Measurements from ENCODE around the gene CTRB2. TPM values are rescaled to one million over a fixed set of nuclear protein-coding genes. Genes with fewer than 3 reads are reported as not detected.

The CTRB2 gene
- total RNA-seq, 1 experiment from 2014 or later, result not detected

DNA sequence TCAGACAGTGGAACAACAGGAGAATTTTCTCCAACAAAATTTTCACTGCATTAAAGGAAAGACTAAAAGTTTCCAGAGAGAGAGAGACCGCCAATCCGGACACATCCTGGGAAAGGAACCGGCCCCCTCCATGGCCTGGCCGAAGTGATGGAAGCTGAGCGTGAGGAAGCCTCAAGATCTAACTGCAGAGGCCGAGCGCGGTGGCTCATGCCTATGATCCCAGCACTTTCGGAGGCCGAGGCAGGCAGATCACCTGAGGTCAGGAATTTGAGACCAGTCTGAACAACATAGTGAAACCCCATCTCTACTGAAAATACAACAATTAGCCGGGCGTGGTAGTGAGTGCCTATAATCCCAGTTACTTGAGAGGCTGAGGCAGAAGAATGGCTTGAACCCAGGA is 3.9 kb downstream of the CTRB2 start:
- DNase-seq, result no peak
- no peaks in the 10 kb centered on the region for H3K36me3 ChIP-seq
- H3K27me3 ChIP-seq, result no peaks in the 10 kb centered on the region
- H3K9me3 ChIP-seq, result no peaks in the 10 kb centered on the region
- H3K4me3 ChIP-seq, result no peak overlapping the region

GRCh38 chr16:75202069-75202590 is 4.8 kb downstream of the CTRB2 start:
- no peaks in the 10 kb centered on the region for H3K36me3 ChIP-seq
- H3K4me3 ChIP-seq, result no peak overlapping the region
- no peaks in the 10 kb centered on the region for H3K27me3 ChIP-seq
- no peaks in the 10 kb centered on the region for H3K9me3 ChIP-seq
- DNase-seq, result no peak

- Histone ChIP-seq H3K27me3 (no peaks in the 10 kb centered on the region), H3K9me3 (no peaks in the 10 kb centered on the region), H3K36me3 (no peaks in the 10 kb centered on the region), H3K4me3 (no peak overlapping the region)
- DNase-seq, result no peak
These were observed 8.8 kb downstream of the CTRB2 start for GRCh38 chr16:75198135-75198600.

DNA sequence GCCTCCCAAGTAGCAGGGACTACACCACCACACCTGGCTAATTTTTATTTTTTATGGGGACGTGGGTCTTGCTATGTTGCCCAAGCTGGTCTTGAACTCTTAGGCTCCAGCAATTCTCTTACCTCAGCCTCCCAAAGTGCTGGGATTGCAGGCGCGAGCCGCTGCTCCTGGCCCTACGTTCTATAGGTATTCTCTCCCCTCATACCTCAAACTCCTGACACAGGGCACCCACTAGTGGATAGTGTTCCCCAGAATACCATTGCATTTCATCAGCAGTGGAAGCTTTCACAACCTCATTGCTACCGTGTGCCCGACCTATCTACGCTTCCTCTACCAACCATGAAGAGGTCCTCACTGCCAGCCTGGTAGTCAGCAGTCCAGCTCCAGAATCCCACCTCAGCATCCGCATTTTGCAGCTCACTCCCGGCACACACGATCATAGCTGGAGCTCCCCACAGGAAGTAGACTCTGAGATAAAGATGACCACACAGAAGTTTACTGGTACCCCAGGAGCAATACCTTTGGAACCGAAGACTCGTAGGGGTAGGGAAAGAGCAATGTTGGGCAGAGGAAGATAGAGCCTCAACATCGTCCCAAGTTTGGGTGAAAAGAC is 9.3 kb downstream of the CTRB2 start:
- DNase-seq, result no peak
- H3K4me3 ChIP-seq, result no peak overlapping the region
- no peaks in the 10 kb centered on the region for H3K27me3 ChIP-seq
- no peaks in the 10 kb centered on the region for H3K36me3 ChIP-seq
- H3K9me3 ChIP-seq, result no peaks in the 10 kb centered on the region

- Histone ChIP-seq H3K27me3 (no peaks in the 10 kb centered on the region), H3K9me3 (no peaks in the 10 kb centered on the region), H3K4me3 (no peak overlapping the region), H3K36me3 (no peaks in the 10 kb centered on the region)
- no peak for DNase-seq
These were observed 10.1 kb downstream of the CTRB2 start for GRCh38 chr16:75196836-75197235.

DNA sequence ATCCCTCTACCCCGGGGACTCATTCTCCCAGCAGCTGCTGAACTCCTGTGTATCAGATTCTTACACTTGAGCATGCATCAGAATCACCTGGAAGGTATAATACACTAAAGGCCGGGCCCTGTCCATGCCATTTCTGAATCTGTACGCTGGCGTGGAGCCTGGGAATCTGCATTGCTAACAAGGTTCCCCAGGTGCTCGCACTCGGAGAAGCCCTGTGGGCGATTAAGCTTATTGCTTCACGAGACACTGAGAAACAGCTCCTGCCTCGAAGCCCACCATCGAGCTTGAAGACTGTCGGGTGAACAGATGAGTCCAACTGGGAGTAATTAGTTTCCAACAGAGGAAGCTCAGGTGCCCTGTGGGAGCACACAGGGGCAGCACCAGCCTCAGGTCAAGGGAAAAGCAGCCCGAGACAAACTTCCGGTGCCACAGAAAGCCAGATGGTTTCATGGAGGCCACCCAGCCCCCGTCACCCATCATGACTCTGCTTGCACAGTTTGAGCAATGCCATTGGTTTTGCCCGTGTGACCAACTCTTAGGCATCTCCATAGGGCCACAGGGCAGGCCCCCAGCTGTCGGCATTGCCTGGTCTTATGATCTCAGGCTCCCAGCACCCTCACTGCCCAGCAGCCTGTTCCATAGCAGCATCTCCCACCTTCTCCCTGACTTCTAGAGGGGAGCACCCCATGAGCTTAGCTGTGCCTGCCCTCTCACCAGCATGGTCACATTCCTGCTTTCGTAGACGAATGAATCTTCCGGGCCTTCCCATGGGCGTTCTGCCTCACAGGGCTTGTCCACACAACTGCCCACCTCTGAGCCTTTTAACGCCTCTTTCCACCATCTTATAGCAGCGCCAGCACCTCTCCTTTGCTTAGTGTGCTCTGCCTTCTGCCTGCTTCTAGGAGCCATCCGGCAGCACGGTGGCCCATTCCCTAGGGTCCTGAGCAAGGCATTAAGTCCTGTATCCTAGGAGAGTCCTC is 10.9 kb downstream of the CTRB2 start:
- no peaks in the 10 kb centered on the region for H3K9me3 ChIP-seq
- DNase-seq, result no peak

DNA sequence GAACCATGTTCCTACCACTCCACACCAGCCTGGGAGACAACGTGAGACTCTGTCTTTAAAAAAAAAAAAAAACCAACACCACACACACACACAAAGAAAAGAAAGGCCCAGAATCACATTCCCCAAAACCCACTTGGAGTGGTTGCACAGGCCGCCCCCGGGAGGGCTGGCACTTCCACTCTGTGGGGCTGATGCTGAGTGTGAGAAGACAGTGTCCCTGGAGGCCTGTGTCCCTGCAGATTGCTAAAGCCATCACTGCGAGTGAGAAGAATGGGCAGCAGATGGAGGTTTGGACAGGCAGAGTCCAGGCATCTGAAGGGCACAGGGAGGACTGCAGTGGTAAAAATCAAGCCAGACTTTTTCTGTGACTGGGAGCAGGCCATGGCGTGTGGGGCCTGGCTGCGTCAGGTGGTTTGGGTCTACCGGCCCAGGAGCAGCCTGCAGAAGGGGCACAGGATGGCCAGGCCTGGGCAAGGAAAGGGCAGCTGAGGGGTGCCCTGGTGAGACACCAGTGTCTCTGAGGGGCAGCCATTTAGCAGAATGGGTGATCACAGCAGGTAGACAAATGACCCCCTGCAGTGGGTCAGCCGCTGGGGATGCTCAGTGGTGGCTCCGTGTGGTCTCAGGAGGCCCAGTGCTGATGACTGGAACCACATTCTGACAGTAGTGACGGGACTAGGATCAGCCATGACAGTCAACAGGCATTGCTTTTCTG is 13.1 kb downstream of the CTRB2 start:
- DNase-seq, result no peak
- Histone ChIP-seq H3K4me3 (no peak overlapping the region), H3K9me3 (no peaks in the 10 kb centered on the region), H3K27me3 (no peaks in the 10 kb centered on the region), H3K36me3 (no peaks in the 10 kb centered on the region)

More for the DNA sequence above, 10.9 kb downstream of the CTRB2 start:
- no peaks in the 10 kb centered on the region for H3K27me3 ChIP-seq
- H3K4me3 ChIP-seq, result no peak overlapping the region
- H3K36me3 ChIP-seq, result no peaks in the 10 kb centered on the region

DNA sequence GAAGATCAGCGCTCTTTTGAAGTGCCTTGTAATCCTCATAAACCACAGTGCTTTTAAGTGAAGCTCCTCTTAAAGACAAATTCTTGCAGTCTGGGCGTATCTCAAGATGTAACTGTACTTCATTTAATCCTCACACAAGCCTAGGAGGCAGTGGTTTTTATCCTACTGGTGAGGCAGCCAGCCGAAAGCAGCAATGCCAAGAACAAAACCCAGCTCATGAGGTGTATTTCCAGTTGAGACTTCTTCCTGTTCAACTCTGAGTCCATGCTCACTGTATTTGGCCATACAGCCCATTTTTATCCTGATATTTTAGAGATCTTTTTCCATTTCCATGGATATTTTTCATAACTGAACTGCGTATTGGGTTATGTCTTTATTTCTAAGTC is 13.7 kb downstream of the CTRB2 start:
- no peak overlapping the region for H3K4me3 ChIP-seq
- no peaks in the 10 kb centered on the region for H3K36me3 ChIP-seq
- no peaks in the 10 kb centered on the region for H3K9me3 ChIP-seq
- no peak for DNase-seq
- H3K27me3 ChIP-seq, result no peaks in the 10 kb centered on the region

- no peak for DNase-seq
- no peaks in the 10 kb centered on the region for H3K27me3 ChIP-seq
- H3K36me3 ChIP-seq, result no peaks in the 10 kb centered on the region
- H3K4me3 ChIP-seq, result no peak overlapping the region
- no peaks in the 10 kb centered on the region for H3K9me3 ChIP-seq
These were observed 14.2 kb downstream of the CTRB2 start for GRCh38 chr16:75192606-75193264.

DNA sequence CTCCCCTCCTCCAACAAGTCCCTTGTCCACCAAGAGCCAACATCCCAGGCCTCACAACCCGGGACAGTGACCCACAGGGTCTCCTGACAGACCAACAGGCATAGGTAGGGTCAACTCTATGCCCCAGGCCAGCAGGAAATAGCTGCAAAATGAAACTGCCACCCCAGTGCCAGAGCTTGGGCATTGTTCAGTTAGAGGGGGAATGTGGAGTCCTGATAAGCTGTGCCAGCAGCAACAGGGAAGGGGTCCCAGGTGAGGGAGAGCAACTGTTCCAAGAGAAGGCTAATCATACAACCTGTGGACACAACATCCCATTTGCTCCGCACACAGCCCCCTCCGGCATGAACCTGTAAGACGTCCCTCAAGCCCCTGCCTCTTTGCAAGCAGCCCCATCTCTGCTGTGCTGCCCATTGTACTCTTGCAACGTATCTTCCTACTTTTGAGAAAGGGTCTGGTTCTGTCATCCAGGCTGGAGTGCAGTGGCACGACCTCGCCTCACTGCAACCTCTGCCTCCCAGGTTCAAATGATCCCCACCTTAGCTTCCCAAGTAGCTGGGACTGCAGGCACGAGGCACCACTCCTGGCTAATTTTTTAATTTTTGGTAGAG is 17.2 kb downstream of the CTRB2 start:
- Histone ChIP-seq H3K36me3 (no peaks in the 10 kb centered on the region), H3K9me3 (no peaks in the 10 kb centered on the region), H3K4me3 (no peak overlapping the region), H3K27me3 (no peaks in the 10 kb centered on the region)
- no peak for DNase-seq

- no peak for DNase-seq
- Histone ChIP-seq H3K9me3 (no peaks in the 10 kb centered on the region), H3K27me3 (no peaks in the 10 kb centered on the region), H3K4me3 (no peak overlapping the region), H3K36me3 (no peaks in the 10 kb centered on the region)
These were observed 18.0 kb downstream of the CTRB2 start for GRCh38 chr16:75188832-75189477.

DNA sequence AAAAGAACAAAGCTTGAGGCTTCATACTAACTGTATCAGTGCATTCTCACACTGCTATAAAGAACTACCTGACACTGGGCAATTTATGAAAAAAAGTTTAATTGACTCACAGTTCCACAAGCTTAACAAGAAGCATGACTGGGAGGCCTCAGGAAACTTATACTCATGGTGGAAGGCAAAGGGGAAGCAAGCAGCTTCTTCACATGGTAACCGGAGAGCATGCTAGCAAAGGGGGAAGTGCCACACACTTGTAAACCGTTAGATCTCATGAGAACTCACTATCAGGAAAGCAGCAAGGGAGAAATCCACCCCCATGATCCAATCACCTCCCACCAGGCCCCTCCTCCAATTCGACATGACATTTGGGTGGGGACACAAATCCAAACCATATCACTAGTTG is 25.3 kb downstream of the CTRB2 start:
- Histone ChIP-seq H3K27me3 (no peaks in the 10 kb centered on the region), H3K9me3 (no peaks in the 10 kb centered on the region; the same call in 1 of the 2 replicates), H3K4me3 (no peak overlapping the region), H3K36me3 (no peaks in the 10 kb centered on the region)
- no peak for DNase-seq

GRCh38 chr16:75179208-75179607 is 27.8 kb downstream of the CTRB2 start:
- Histone ChIP-seq H3K9me3 (no peaks in the 10 kb centered on the region; the same call in none of the 2 replicates), H3K27me3 (no peaks in the 10 kb centered on the region), H3K36me3 (no peaks in the 10 kb centered on the region), H3K4me3 (no peak overlapping the region)
- DNase-seq, result no peak

DNA sequence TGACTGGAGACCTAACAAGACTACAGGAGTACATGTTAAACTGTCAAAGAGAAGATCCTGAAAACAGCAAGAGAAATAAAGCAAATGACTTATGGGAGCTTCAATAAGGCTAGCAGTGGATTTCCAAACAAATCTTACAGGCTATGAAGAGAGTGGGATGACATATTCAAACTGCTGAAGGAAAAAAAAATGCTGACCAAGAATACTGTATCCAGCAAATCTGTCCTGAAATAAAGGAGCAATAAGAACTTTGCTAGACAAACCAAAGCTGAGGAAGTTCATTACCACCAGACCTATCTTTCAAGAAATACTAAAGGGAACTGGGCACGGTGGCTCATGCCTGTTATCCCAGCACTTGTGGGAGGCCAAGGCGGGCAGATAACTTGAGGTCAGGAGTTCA is 30.0 kb downstream of the CTRB2 start:
- Histone ChIP-seq H3K27me3 (no peaks in the 10 kb centered on the region), H3K36me3 (no peaks in the 10 kb centered on the region), H3K9me3 (no peaks in the 10 kb centered on the region; the same call in none of the 2 replicates), H3K4me3 (no peak overlapping the region)
- no peak for DNase-seq

DNA sequence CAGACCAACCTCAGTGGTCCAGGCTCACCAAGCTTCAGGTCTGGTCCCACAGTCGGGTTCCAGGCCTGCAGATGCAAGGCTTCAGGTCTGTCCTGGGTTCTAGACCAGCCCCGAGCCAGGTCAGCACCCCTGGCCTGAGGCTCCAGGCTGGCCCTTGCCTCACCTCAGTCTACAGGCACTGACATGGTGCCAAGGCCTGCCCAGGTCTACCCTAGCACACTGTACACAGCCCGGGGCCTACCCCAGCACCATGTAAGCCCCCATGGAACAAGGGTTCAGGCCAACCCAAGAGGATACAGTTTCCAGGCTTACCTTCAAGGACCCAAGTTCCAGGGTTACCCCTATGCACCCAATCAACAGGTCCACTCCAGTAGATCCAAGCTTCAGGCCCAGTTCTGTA is 31.9 kb downstream of the CTRB2 start:
- peaks cover 8% of the 10 kb centered on the region for H3K9me3 ChIP-seq
- H3K36me3 ChIP-seq, result peaks cover 10% of the 10 kb centered on the region
- H3K4me3 ChIP-seq, result no peak overlapping the region
- H3K27me3 ChIP-seq, result no peaks in the 10 kb centered on the region
- no peak for DNase-seq

GRCh38 chr16:75172578-75172977 is 34.4 kb downstream of the CTRB2 start:
- DNase-seq, result no peak
- Histone ChIP-seq H3K9me3 (peaks cover 8% of the 10 kb centered on the region), H3K36me3 (peaks cover 21% of the 10 kb centered on the region), H3K27me3 (no peaks in the 10 kb centered on the region), H3K4me3 (no peak overlapping the region)
